DND-41 (cell line): Measurements from ENCODE around the gene ACVRL1.

ENCODE experiments used
- CTCF ChIP-seq: IDR thresholded peaks from 2 replicates; pipeline ENCODE4 v1.5.1; 2012; ENCODE audit warnings: borderline replicate concordance, low read length, moderate library complexity, mild to moderate bottlenecking; ENCODE audit not compliant: poor library complexity, severe bottlenecking; ENCODE audit errors: extremely low read depth
- EZH2 ChIP-seq: IDR thresholded peaks from 3 replicates; pipeline ENCODE4 v1.6.1; 2012; ENCODE audit warnings: borderline replicate concordance, low read depth, mild to moderate bottlenecking, moderate library complexity, low read length, inconsistent platforms; ENCODE audit not compliant: severe bottlenecking

- TF ChIP-seq CTCF, result no peak
- TF ChIP-seq EZH2, result no peak
Observed at GRCh38 chr12:51906430-51907082, 748 bp upstream of the ACVRL1 start.
